Putamen (tissue), 1 donor: ENCODE measurements around the gene HNF1A.

Experiments
- DNase-seq: peaks from one replicate; pipeline ENCODE4 v3.0.0-alpha.2; 2016; ENCODE audit warnings: low spot score

Gene HNF1A

GRCh38 chr12:120988658-120989057 lies 10.3 kb downstream of the HNF1A start:
- no peak for DNase-seq

- no peak for DNase-seq
Measured at GRCh38 chr12:120989687-120990086, 11.3 kb downstream of the HNF1A start.

GRCh38 chr12:120990487-120991055 lies 12.2 kb downstream of the HNF1A start:
- no peak for DNase-seq

- DNase-seq, result no peak
Measured at GRCh38 chr12:120991965-120992364, 13.6 kb downstream of the HNF1A start.

GRCh38 chr12:120992989-120993388 lies 14.6 kb downstream of the HNF1A start:
- no peak for DNase-seq

GRCh38 chr12:120993496-120993895 lies 15.2 kb downstream of the HNF1A start:
- no peak for DNase-seq

GRCh38 chr12:120994059-120994458 lies 15.7 kb downstream of the HNF1A start:
- no peak for DNase-seq

- DNase-seq, result no peak
Measured at GRCh38 chr12:120994589-120995337, 16.4 kb downstream of the HNF1A start.

GRCh38 chr12:120996133-120996746 lies 17.9 kb downstream of the HNF1A start:
- no peak for DNase-seq

GRCh38 chr12:120997448-120997847 lies 19.1 kb downstream of the HNF1A start:
- no peak for DNase-seq

GRCh38 chr12:120998435-120998834 lies 20.1 kb downstream of the HNF1A start:
- no peak for DNase-seq

- DNase-seq, result no peak
Measured at GRCh38 chr12:120999191-121000120, 21.1 kb downstream of the HNF1A start.

- no peak for DNase-seq
Measured at GRCh38 chr12:121000530-121000929, 22.2 kb downstream of the HNF1A start.

- no peak for DNase-seq
Measured at GRCh38 chr12:121001060-121001459, 22.7 kb downstream of the HNF1A start.

- no peak for DNase-seq
Measured at GRCh38 chr12:121001841-121002483, 23.6 kb downstream of the HNF1A start.

GRCh38 chr12:121003650-121004049 lies 25.3 kb downstream of the HNF1A start:
- DNase-seq, result no peak

GRCh38 chr12:121004253-121004815 lies 26.0 kb downstream of the HNF1A start:
- DNase-seq, result no peak

- no peak for DNase-seq
Measured at GRCh38 chr12:121005346-121005815, 27.0 kb downstream of the HNF1A start.

GRCh38 chr12:121008347-121009098 lies 30.2 kb downstream of the HNF1A start:
- DNase-seq, result no peak

- no peak for DNase-seq
Measured at GRCh38 chr12:121009741-121010140, 31.4 kb downstream of the HNF1A start.

- DNase-seq, result no peak
Measured at GRCh38 chr12:121010860-121011259, 32.5 kb downstream of the HNF1A start.
